GM19395 (cell line): ENCODE results near the gene BLNK.
A peak's percentile ranks its signal among the peaks of the same experiment; 100 is the strongest.
"Not testable (repeated sequence)": the region's sequence is repeated elsewhere in the genome, so short reads cannot be mapped to it uniquely, and the experiment has no call there.

Experiments used
- ATAC-seq: cut with Tn5 transposase; IDR thresholded peaks from one replicate; pipeline ENCODE4 v1.9.1; 2021; ENCODE audit warnings: mild to moderate bottlenecking, moderate library complexity; ENCODE audit not compliant: unreplicated experiment

Gene BLNK

GRCh38 chr10:96230527-96230926 is 40.8 kb downstream of the BLNK start:
- ATAC-seq = no peak

- no peak for ATAC-seq
These were observed 41.8 kb downstream of the BLNK start for GRCh38 chr10:96229568-96230030.

GRCh38 chr10:96228408-96228994 is 42.9 kb downstream of the BLNK start:
- ATAC-seq = no peak

- ATAC-seq = no peak
These were observed 44.2 kb downstream of the BLNK start for GRCh38 chr10:96227206-96227605.

GRCh38 chr10:96225119-96225518 is 46.2 kb downstream of the BLNK start:
- ATAC-seq = no peak

DNA sequence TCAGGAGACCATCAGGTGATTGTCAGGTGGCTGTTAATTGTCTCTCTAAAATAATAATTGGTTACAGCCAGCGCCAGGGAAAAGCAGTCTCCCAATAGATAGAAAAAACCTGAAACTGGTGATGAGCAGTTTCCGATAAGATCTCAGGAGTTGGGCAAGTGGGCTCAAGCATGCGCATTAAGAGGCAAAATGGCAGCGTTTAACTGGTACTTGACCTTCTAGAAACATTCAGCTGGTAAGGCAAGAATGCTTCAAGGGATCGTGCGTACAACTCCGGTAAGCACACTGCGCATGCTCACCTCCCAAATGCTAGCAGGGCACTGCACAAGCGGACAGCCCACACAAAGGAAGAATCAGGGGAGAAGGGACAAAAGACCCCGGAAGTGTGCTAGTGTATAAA is 48.5 kb downstream of the BLNK start:
- no peak for ATAC-seq

DNA sequence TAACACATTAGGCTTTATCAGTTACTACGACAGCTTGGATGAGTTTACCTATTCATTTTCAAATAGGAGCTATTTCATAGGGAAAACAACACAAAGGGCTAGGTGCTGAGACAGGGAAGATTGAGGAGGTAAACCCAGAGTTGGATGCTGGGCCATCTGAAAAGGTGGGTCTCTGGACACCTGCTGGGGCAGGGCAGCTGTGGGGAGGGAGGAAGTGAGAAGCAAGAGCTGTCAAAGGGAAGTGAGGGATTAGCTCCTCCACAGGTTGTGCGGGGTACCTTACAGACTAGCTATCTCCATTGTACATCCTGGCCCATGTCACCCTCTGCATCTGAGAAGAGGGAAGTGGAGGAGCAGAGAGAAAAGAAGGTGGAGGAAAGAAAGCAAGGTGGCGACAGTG is 48.9 kb downstream of the BLNK start:
- ATAC-seq = no peak

GRCh38 chr10:96218826-96219225 is 52.5 kb downstream of the BLNK start:
- ATAC-seq = no peak

- ATAC-seq = no peak
These were observed 53.7 kb downstream of the BLNK start for GRCh38 chr10:96217711-96218110.

GRCh38 chr10:96216775-96217174 is 54.6 kb downstream of the BLNK start:
- no peak for ATAC-seq

- no peak for ATAC-seq
These were observed 58.5 kb downstream of the BLNK start for GRCh38 chr10:96212911-96213310.

DNA sequence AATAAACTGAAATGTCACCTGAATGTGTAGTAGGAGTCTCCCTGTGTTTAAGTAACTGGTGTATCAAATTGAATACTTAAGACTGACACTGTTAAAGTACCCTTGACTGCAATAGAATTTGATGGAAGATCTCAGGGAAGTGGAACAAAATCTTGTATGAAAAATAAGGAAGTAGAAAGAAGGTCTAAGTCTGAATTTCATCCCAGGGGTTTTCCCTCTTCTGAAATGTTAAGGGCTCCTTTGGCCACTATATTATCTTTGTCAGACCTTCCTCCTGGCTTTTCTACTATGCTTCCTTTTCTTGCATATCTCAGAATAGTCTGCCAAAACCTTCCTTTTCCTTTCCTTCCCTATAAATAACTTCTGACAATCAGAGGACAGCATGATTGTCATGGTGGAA is 59.6 kb downstream of the BLNK start:
- ATAC-seq = no peak

DNA sequence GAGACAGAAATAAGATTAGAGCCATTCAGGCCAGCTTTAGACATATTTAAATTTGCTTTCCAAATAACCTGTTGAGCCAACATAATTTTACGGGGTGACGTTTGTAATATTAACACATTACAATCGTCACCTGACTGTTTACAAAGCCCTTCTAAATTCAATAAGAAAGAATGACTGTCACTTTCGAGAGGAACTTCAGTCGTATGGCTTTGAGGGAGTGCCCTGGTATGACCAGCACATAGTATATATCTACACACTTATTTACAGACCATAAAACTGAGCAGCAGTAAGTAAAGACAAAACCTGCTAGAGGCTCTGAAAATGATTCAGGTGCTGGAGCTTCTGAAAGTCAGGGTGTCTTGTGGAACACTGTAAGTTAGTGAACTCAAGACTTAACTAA is 62.4 kb downstream of the BLNK start:
- no peak for ATAC-seq

DNA sequence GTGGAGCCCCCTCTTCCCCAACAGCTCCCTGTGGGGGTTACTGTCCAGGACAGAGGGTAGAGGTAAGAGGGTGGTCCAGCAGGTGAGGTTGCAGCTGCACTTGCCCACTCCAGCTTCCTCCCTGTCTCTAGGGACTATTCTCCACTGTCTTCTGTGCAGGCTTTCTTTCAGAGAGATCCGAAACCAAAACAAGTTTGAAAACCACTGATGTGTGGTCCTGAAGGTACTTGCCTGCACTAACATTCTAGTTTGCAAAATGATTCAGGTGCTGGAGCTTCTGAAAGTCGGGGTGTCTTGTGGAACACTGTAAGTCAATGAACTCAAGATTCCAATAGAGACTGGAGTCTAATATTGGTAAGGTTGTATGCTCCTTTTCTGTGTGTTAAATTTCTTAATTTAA is 63.1 kb downstream of the BLNK start:
- ATAC-seq = peak; percentile 90

DNA sequence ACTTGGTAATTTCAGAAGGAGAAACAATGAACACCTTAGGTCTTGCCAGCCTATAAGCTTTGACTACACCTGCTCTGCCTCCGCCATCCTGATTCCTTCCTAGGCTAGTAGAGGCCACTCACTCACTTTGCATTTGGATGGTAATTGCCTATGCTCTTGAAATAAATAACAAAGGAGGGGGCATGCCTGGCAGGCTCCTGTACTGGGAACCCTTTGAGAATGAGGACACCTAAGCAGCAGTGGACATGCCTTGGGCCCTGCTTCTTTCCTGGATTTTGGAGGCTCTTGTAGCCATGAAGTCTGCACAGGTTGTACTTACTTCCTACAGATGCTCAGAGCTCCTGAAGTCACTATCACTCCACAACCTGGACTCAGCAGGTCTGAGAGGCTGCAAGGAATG is 65.8 kb downstream of the BLNK start:
- ATAC-seq = no peak

DNA sequence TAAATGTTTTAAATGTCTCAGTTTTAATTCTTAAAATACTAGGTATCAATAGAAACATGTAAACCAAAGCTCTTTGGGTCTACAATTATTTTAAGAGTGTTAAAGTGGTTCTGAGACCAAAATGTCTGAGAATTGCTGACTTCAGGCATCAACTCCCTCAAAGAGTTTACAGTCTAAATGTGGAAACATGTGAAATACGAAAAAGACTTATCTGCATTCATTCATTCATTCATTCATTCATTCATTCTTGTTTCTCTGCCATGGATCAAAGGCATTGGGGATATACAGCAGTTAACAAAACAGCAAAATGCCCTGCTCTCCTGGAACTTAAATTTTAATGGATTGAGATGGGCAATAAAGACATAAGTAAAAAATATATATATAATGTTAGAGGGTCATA is 69.8 kb downstream of the BLNK start:
- ATAC-seq = no peak

DNA sequence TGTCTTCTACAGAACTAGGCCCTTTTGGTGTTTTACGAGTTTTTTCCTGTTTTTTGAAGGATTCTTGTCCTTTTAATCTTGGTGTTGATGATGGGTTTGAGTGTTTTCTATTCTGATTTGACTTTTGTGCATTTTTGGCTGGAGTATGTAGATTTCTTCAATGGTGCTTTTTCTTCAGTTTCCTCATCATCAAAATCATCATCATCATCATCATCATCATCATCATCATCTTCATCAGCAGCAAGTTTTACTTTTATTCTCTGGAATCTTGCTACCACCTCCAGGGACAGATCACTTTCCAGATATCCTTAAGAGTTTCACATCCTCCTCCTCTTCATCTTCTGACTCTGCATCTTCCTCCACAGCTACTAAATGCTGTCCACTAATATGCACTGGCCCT is 81.9 kb downstream of the BLNK start:
- ATAC-seq = not testable (repeated sequence)

DNA sequence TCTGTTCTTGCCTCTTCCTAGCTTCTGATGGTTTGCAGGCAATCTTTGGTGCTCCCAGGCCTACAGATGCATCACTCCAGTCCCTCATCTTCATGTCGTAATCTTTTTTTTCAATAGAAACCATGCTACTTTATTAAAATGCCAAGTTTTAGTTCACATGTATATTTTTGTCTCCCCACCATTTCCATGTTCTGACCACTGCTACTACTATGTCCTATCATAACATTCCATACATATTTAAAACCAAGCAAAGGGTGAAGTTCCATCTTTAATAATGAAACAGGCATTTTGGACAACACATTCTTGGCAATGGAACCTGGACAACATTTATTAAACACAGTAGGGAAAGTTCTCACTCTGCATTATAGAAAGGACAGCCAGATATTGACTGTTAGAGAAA is 82.5 kb downstream of the BLNK start:
- ATAC-seq = no peak

GRCh38 chr10:96188421-96188820 is 82.9 kb downstream of the BLNK start:
- no peak for ATAC-seq

DNA sequence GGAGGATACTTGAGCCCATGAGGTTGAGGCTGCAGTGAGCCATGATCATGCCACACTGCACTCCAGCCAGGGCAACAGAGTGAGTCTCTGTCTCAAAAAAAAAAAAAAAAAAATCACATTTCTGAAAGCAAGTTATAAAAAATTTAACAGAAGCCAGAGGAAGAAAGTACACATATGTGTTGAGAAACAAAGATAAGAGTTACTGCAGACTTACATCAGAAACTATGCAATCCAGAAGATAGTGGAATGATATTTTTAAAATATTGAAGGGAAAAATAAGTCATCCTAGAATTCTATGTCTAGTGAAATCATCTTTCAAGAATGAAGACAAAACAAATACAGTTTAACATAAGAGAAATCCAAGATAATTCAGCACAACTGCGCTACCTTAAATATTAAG is 94.4 kb downstream of the BLNK start:
- no peak for ATAC-seq

DNA sequence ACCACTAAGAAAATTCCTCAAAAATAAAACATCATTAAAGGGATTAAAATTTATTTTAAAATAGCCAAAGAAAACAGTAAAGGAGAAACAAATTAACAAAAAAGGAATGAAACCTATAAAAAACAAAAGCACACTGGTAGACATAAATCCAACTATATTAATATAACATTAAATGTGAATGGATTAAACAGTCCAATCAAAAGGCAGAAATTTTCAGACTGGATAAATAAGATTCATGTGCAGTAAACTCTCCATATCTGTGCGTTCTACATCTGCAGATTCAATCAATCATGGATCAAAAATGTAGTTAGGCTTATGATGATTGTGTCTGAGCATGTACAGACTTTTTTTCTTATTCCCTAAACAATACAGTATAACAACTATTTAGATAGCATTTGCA is 98.7 kb downstream of the BLNK start:
- ATAC-seq = no peak

DNA sequence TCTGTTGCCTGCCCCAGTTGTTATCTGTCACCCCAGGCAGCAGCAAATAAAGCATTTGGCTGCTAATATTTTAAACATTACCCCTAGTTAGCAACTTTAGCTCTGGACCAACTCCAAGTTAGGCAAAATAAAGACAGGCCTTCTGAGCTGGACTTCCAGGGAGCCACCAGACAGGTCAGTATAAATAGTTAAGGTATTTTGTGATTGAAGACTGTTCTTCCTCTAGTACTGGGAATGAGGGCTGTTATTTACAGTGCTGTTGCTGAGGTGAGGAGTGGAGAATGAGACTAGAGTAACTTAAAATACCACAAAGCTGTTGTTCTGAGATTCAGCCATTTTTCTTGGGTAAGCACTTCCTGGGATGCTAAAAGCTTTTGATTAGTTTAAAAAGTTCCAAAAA is 101.1 kb downstream of the BLNK start:
- ATAC-seq = no peak

DNA sequence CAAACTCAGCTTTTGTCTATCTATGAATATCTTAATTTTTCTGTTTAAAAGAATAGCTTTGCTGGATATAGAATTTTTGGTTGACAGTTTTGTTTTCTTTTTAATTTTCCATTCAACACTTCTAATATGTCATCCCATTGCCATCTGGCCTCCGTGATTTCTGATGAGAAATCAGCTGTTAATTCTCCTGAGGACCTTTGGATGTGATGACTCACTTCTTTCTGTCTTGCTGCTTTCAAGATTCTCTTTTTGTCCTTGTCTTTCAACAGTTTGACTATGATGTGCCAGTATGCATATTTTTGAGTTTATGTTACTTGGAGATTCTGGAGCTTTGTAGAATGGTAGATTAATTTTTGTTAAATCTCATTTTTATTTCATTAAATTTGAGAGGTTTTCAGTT is 102.8 kb downstream of the BLNK start:
- ATAC-seq = no peak

- ATAC-seq = no peak
These were observed 105.6 kb downstream of the BLNK start for GRCh38 chr10:96165726-96166125.
